Keratinocyte (primary cell): Measurements from ENCODE around the gene OR1S1. TPM values are rescaled to one million over a fixed set of nuclear protein-coding genes. Genes with fewer than 3 reads are reported as not detected.

Experiments used
- DNase-seq: peaks from one replicate; pipeline ENCODE4 v3.0.0-alpha.2; 2011; ENCODE audit warnings: low read depth, missing footprints, low spot score
- FAIRE-seq: peaks from 2 replicates; lab custom pipeline; 2011; peaks lifted over from hg19 to GRCh38; lab: Jason Lieb, UNC
- H2AFZ ChIP-seq: 2 replicates; pipeline ENCODE4 v1.6.0; 2012; ENCODE audit warnings: low read length, control low read depth, inconsistent platforms; ENCODE audit not compliant: control insufficient read depth
- H3K27ac ChIP-seq: 2 replicates; pipeline ENCODE4 v1.5.1; 2011; ENCODE audit warnings: low read length; ENCODE audit not compliant: control insufficient read depth, insufficient read depth
- H3K27me3 ChIP-seq: 3 replicates; pipeline ENCODE4 v1.6.0; 2011; ENCODE audit warnings: low read length; ENCODE audit not compliant: control insufficient read depth, insufficient read depth; ENCODE audit errors: extremely low read depth
- H3K36me3 ChIP-seq, 2 experiments: 2 replicates in 1 of 2; 3 replicates in 1 of 2; pipeline ENCODE4 v1.5.1; 2011; ENCODE audit warnings: low read length in 2 of 2, mild to moderate bottlenecking in 1 of 2; ENCODE audit not compliant: control insufficient read depth in 2 of 2, insufficient read depth in 2 of 2; ENCODE audit errors: extremely low read depth in 1 of 2
- H3K4me1 ChIP-seq: 3 replicates; pipeline ENCODE4 v1.5.1; 2011; ENCODE audit warnings: low read length; ENCODE audit not compliant: control insufficient read depth, insufficient read depth; ENCODE audit errors: extremely low read depth
- H3K4me2 ChIP-seq: 3 replicates; pipeline ENCODE4 v1.6.0; 2011; ENCODE audit warnings: low read depth, low read length; ENCODE audit not compliant: control insufficient read depth, insufficient read depth; ENCODE audit errors: extremely low read depth
- H3K4me3 ChIP-seq, 3 experiments: fragments of 200-600 bp in 1 of 3; sonication (generic) in 1 of 3; 2 replicates in 2 of 3; 3 replicates in 1 of 3; pipeline ENCODE4 v1.5.1; 2011 to 2016; ENCODE audit warnings: low read length in 3 of 3, mild to moderate bottlenecking in 3 of 3, control low read depth in 2 of 3, inconsistent platforms in 1 of 3, low read depth in 1 of 3, mixed read lengths in 1 of 3, mixed run types in 1 of 3, moderate library complexity in 1 of 3; ENCODE audit not compliant: control insufficient read depth in 2 of 3, insufficient read depth in 2 of 3; ENCODE audit errors: extremely low read depth in 1 of 3
- H3K79me2 ChIP-seq: 2 replicates; pipeline ENCODE4 v1.6.0; 2012; ENCODE audit warnings: low read length; ENCODE audit not compliant: control insufficient read depth, insufficient read depth
- H3K9ac ChIP-seq: 3 replicates; pipeline ENCODE4 v1.6.0; 2011; ENCODE audit warnings: low read length; ENCODE audit not compliant: control insufficient read depth, insufficient read depth; ENCODE audit errors: extremely low read depth
- H3K9me1 ChIP-seq: 3 replicates; pipeline ENCODE4 v1.6.0; 2011; ENCODE audit warnings: low read length; ENCODE audit not compliant: control insufficient read depth, insufficient read depth; ENCODE audit errors: extremely low read depth
- H3K9me3 ChIP-seq: 2 replicates; pipeline ENCODE4 v1.5.1; 2012; ENCODE audit warnings: low read depth, low read length; ENCODE audit not compliant: control insufficient read depth
- H4K20me1 ChIP-seq: 3 replicates; pipeline ENCODE4 v1.6.0; 2011; ENCODE audit warnings: low read length; ENCODE audit not compliant: control insufficient read depth, insufficient read depth; ENCODE audit errors: extremely low read depth
- EZH2 ChIP-seq: IDR thresholded peaks from one replicate; pipeline ENCODE4 v1.6.1; 2012; ENCODE audit warnings: inconsistent platforms, mild to moderate bottlenecking, low read length, moderate library complexity
- dilution Hi-C: fragments of 300-500 bp; cut with MboI; formaldehyde crosslinking; loops from one replicate; pipeline ENCODE4 v1.7.0; 2020; ENCODE audit warnings: low sequenced_read_pairs; ENCODE audit not compliant: extremely low pct_ligation_motif_present
- polyA plus RNA-seq, 5 experiments: library from polyadenylated mRNA; depleted of rRNA in 3 of 5; stranded (reverse) in 3 of 5; stranded (forward) in 1 of 5; unstranded in 1 of 5; fragments of >200 nt; gene quantifications; 1 replicate in 1 of 5; 2 replicates in 3 of 5; 3 replicates in 1 of 5; pipeline versions ENCODE4 v1.2.1 to v1.2.3, GENCODE V29; 2011 to 2012; ENCODE audit warnings: missing spikeins in 2 of 5, low read depth in 1 of 5, low replicate concordance in 1 of 5
- TF ChIP-seq, protein P1 (sequence below), 3 experiments: IDR thresholded peaks in 1 of 3; conservative IDR thresholded peaks in 1 of 3; optimal IDR thresholded peaks in 1 of 3; 2 replicates in 2 of 3; 3 replicates in 1 of 3; pipeline versions ENCODE3 to v1.5.1; 2011; ENCODE audit warnings: low read length in 3 of 3, mild to moderate bottlenecking in 3 of 3, moderate library complexity in 2 of 3, control low read depth in 1 of 3, inconsistent platforms in 1 of 3; ENCODE audit not compliant: insufficient read depth in 2 of 3; ENCODE audit errors: extremely low read depth in 1 of 3

The OR1S1 gene
- polyA plus RNA-seq, 1 donor (not counting 4 experiments of a cell fraction or from before 2014, with no cell fraction given) = not detected

DNA sequence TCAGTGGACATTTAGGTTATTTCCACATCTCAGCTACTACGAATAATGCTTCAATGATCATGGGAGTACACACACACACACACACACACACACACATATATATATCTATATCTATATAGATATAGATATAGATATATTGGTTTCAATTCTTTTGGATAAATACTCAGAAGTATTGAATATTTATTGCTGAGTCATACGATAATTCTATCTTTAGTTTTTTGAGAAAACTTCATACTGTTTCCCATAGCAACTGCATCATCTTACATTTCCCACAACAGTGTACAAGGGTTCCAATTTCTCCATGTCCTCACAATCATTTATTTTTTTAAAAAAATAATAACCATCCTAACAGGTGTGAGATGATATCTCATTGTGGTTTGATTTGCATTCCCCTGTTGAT lies 16.6 kb upstream of the OR1S1 start:
- Histone ChIP-seq H3K79me2 (no peaks in the 10 kb centered on the region), H3K27ac (no peak overlapping the region), H3K27me3 (no peaks in the 10 kb centered on the region), H4K20me1 (no peaks in the 10 kb centered on the region), H3K9ac (no peak overlapping the region), H3K4me3 (no peak overlapping the region), H3K9me3 (no peaks in the 10 kb centered on the region), H3K4me1 (no peaks in the 10 kb centered on the region), H3K36me3 (no peaks in the 10 kb centered on the region), H3K9me1 (no peaks in the 10 kb centered on the region), H2AFZ (no peak overlapping the region), H3K4me2 (no peak overlapping the region)
- DNase-seq = no peak
- TF ChIP-seq EZH2 = no peak
- TF ChIP-seq, protein P1, sequence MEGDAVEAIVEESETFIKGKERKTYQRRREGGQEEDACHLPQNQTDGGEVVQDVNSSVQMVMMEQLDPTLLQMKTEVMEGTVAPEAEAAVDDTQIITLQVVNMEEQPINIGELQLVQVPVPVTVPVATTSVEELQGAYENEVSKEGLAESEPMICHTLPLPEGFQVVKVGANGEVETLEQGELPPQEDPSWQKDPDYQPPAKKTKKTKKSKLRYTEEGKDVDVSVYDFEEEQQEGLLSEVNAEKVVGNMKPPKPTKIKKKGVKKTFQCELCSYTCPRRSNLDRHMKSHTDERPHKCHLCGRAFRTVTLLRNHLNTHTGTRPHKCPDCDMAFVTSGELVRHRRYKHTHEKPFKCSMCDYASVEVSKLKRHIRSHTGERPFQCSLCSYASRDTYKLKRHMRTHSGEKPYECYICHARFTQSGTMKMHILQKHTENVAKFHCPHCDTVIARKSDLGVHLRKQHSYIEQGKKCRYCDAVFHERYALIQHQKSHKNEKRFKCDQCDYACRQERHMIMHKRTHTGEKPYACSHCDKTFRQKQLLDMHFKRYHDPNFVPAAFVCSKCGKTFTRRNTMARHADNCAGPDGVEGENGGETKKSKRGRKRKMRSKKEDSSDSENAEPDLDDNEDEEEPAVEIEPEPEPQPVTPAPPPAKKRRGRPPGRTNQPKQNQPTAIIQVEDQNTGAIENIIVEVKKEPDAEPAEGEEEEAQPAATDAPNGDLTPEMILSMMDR (optimal IDR thresholded peaks at IDR 0.05 in 1 of 3, IDR thresholded peaks at IDR 0.05 in 1 of 3, conservative IDR thresholded peaks at IDR 0.05 in 1 of 3; ENCODE audit: extremely low read depth in 1 of 3, insufficient read depth in 2 of 3, low read length in 3 of 3) = no peak
- no peak for FAIRE-seq
- dilution Hi-C loops = no loop called here

DNA sequence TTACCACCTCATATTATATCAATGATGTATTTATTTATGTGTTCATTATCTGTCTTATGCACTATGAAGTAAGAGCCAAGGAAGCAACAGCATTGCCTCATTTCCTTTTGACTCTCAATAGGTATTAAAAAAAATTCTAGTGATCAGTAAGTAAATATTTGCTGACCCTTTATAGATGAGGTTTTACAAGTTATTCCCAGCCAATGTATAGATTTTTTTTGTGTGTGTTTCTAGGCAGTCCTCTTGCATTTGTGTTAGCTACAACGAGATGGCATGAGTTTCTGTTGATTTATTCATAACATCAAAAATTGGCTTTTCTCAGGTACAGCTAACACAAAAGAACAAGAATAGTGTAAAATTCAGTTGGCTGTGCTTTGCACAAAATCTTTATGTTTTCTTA lies 13.2 kb upstream of the OR1S1 start:
- H3K36me3 ChIP-seq = no peaks in the 10 kb centered on the region
- no peak overlapping the region for H3K4me2 ChIP-seq
- H3K9ac ChIP-seq = no peak overlapping the region
- dilution Hi-C loops = no loop called here
- FAIRE-seq (no peak), DNase-seq (no peak)
- H3K4me1 ChIP-seq = no peaks in the 10 kb centered on the region
- no peak overlapping the region for H3K27ac ChIP-seq
- H3K4me3 ChIP-seq = no peak overlapping the region
- H3K9me1 ChIP-seq = no peaks in the 10 kb centered on the region
- H3K79me2 ChIP-seq = no peaks in the 10 kb centered on the region
- H2AFZ ChIP-seq = no peak overlapping the region
- no peaks in the 10 kb centered on the region for H4K20me1 ChIP-seq
- TF ChIP-seq, protein P1 (optimal IDR thresholded peaks at IDR 0.05 in 1 of 3, IDR thresholded peaks at IDR 0.05 in 1 of 3, conservative IDR thresholded peaks at IDR 0.05 in 1 of 3; ENCODE audit: extremely low read depth in 1 of 3, insufficient read depth in 2 of 3, low read length in 3 of 3) = no peak
- TF ChIP-seq EZH2 = no peak
- no peaks in the 10 kb centered on the region for H3K9me3 ChIP-seq
- no peaks in the 10 kb centered on the region for H3K27me3 ChIP-seq
